ENCODE measurements around the gene CHST9. TPM values are rescaled to one million over a fixed set of nuclear protein-coding genes. Genes with fewer than 3 reads are reported as not detected.
"Not testable (repeated sequence)": the region's sequence is repeated elsewhere in the genome, so short reads cannot be mapped to it uniquely, and the experiment has no call there.

The CHST9 gene
- polyA plus RNA-seq, 1 donor from 2014 or later = 0.32 TPM

DNA sequence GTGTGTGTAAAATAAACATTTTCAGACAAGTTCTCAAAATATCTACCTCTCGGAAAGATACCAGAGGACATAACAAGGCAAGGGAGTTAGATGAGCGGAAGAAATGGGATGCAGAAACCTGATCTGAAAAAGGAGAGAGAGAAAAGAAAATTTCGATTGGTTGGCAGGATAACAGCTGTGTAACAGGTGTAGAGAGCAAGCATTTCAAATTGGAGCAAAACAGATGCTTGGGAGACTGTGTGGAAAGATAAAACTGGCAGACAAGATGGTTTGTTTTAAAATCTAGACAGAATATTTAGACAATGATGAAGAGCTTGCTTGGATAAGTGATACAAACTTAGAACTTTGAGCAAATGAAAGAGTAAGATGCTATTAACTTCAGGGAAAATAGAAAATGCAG lies 20.2 kb downstream of the CHST9 start:
- no peaks in the 10 kb centered on the region for H3K27me3 ChIP-seq (ENCODE audit: insufficient read depth, low read depth, low read length)
- no peaks in the 10 kb centered on the region for H3K36me3 ChIP-seq (ENCODE audit: insufficient read depth, low read length)
- no peak overlapping the region for H2AFZ ChIP-seq (ENCODE audit: low read depth, low read length)
- no peaks in the 10 kb centered on the region for H4K20me1 ChIP-seq (ENCODE audit: insufficient read depth)
- H3K9me2 ChIP-seq (ENCODE audit: insufficient read depth, low read length) = no peaks in the 10 kb centered on the region
- H3K79me2 ChIP-seq (replicated peaks; ENCODE audit: insufficient read depth, low read length) = no peaks in the 10 kb centered on the region
- H3F3A ChIP-seq (ENCODE audit: insufficient read depth, low read length, poor library complexity, severe bottlenecking) = no peaks in the 10 kb centered on the region
- no peak overlapping the region for H3K27ac ChIP-seq (ENCODE audit: low read length)
- TF ChIP-seq RAD21 (conservative IDR thresholded peaks at IDR 0.05) (no peak), TAF1 (IDR thresholded peaks at IDR 0.05; ENCODE audit: low read depth) (no peak), SMC3 (conservative IDR thresholded peaks at IDR 0.05; ENCODE audit: poor library complexity) (no peak), EP300 (conservative IDR thresholded peaks at IDR 0.05; ENCODE audit: poor library complexity, severe bottlenecking) (no peak)
- no peak overlapping the region for H3K4me2 ChIP-seq (ENCODE audit: low read length)
- no peaks in the 10 kb centered on the region for H3K9me3 ChIP-seq (ENCODE audit: low read length)
- no peak overlapping the region for H3K9ac ChIP-seq (ENCODE audit: low read length)
- no peak overlapping the region for H3K4me3 ChIP-seq (ENCODE audit: low read length)

DNA sequence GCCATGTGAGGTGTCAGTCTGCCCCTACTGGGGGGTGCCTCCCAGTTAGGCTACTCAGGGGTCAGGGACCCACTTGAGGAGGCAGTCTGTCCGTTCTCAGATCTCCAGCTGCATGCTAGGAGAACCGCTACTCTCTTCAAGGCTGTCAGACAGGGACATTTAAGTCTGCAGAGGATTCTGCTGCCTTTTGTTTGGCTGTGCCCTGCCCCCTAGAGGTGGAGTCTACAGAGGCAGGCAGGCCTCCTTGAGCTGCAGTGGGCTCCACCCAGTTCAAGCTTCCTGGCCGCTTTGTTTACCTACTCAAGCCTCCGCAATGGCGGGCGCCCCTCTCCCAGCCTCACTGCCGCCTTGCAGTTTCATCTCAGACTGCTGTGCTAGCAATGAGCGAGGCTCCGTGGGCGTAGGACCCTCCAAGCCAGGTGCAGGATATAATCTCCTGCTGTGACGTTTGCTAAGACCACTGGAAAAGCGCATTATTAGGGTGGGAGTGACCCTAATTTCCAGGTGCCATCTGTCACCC lies 21.9 kb downstream of the CHST9 start:
- not testable (repeated sequence) for H3K9me3 ChIP-seq (ENCODE audit: low read length); H3K27me3 ChIP-seq (ENCODE audit: insufficient read depth, low read depth, low read length); H3K9ac ChIP-seq (ENCODE audit: low read length); H3K79me2 ChIP-seq (replicated peaks; ENCODE audit: insufficient read depth, low read length); H3K27ac ChIP-seq (ENCODE audit: low read length); H4K20me1 ChIP-seq (ENCODE audit: insufficient read depth); H3K4me3 ChIP-seq (ENCODE audit: low read length); H3K4me2 ChIP-seq (ENCODE audit: low read length); H3K36me3 ChIP-seq (ENCODE audit: insufficient read depth, low read length); H3F3A ChIP-seq (ENCODE audit: insufficient read depth, low read length, poor library complexity, severe bottlenecking); H2AFZ ChIP-seq (ENCODE audit: low read depth, low read length); H3K9me2 ChIP-seq (ENCODE audit: insufficient read depth, low read length)

DNA sequence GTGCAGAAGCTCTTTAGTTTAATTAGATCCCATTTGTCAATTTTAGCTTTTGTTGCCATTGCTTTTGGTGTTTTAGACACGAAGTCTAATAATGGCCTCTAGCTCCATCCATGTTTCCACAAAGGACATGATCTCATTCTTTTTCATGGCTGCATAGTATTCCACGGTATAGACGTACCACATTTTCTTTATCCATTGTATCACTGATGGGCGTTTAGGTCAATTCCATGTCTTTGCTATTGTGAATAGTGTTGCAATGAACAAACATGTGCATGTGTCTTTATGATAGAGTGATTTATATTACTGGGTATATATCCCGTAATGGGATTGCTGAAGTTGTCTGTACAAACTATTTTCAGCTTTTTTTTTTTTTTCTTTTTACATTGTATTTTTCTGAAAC lies 35.9 kb downstream of the CHST9 start:
- not testable (repeated sequence) for H3K4me2 ChIP-seq (ENCODE audit: low read length); H3K79me2 ChIP-seq (replicated peaks; ENCODE audit: insufficient read depth, low read length); H3K4me3 ChIP-seq (ENCODE audit: low read length); H3K27me3 ChIP-seq (ENCODE audit: insufficient read depth, low read depth, low read length); H4K20me1 ChIP-seq (ENCODE audit: insufficient read depth); H3K9me3 ChIP-seq (ENCODE audit: low read length); H3K27ac ChIP-seq (ENCODE audit: low read length); H2AFZ ChIP-seq (ENCODE audit: low read depth, low read length); H3F3A ChIP-seq (ENCODE audit: insufficient read depth, low read length, poor library complexity, severe bottlenecking); H3K36me3 ChIP-seq (ENCODE audit: insufficient read depth, low read length); H3K9ac ChIP-seq (ENCODE audit: low read length); H3K9me2 ChIP-seq (ENCODE audit: insufficient read depth, low read length)

DNA sequence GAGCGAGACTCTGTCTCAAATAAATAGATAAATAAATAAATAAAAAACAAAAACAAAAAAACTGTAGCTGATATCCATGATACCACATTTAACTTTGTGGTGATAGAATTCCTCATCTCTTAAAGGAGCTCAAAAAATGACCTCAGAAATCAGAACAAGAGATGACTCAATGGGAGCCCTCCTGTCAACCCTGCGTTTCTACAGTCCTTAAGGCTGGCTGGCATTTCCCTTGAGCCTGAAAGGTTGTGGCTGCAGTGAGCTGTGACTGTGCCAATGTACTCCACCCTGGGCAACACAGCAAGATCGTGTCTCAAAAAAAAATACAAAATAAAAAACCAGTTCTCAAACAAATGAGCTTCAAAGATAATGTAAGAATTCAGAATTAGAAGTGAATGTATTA lies 40.4 kb downstream of the CHST9 start:
- no peak for TF ChIP-seq RAD21 (conservative IDR thresholded peaks at IDR 0.05)
- no peak for TF ChIP-seq TAF1 (IDR thresholded peaks at IDR 0.05; ENCODE audit: low read depth)
- TF ChIP-seq EP300 (conservative IDR thresholded peaks at IDR 0.05; ENCODE audit: poor library complexity, severe bottlenecking) = no peak
- TF ChIP-seq SMC3 (conservative IDR thresholded peaks at IDR 0.05; ENCODE audit: poor library complexity) = no peak
- TF ChIP-seq, protein P1, sequence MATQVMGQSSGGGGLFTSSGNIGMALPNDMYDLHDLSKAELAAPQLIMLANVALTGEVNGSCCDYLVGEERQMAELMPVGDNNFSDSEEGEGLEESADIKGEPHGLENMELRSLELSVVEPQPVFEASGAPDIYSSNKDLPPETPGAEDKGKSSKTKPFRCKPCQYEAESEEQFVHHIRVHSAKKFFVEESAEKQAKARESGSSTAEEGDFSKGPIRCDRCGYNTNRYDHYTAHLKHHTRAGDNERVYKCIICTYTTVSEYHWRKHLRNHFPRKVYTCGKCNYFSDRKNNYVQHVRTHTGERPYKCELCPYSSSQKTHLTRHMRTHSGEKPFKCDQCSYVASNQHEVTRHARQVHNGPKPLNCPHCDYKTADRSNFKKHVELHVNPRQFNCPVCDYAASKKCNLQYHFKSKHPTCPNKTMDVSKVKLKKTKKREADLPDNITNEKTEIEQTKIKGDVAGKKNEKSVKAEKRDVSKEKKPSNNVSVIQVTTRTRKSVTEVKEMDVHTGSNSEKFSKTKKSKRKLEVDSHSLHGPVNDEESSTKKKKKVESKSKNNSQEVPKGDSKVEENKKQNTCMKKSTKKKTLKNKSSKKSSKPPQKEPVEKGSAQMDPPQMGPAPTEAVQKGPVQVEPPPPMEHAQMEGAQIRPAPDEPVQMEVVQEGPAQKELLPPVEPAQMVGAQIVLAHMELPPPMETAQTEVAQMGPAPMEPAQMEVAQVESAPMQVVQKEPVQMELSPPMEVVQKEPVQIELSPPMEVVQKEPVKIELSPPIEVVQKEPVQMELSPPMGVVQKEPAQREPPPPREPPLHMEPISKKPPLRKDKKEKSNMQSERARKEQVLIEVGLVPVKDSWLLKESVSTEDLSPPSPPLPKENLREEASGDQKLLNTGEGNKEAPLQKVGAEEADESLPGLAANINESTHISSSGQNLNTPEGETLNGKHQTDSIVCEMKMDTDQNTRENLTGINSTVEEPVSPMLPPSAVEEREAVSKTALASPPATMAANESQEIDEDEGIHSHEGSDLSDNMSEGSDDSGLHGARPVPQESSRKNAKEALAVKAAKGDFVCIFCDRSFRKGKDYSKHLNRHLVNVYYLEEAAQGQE (IDR thresholded peaks at IDR 0.05; ENCODE audit: borderline replicate concordance) = no peak
- TF ChIP-seq MXI1 (conservative IDR thresholded peaks at IDR 0.05; ENCODE audit: poor library complexity, severe bottlenecking) = no peak
- TF ChIP-seq, protein P2, sequence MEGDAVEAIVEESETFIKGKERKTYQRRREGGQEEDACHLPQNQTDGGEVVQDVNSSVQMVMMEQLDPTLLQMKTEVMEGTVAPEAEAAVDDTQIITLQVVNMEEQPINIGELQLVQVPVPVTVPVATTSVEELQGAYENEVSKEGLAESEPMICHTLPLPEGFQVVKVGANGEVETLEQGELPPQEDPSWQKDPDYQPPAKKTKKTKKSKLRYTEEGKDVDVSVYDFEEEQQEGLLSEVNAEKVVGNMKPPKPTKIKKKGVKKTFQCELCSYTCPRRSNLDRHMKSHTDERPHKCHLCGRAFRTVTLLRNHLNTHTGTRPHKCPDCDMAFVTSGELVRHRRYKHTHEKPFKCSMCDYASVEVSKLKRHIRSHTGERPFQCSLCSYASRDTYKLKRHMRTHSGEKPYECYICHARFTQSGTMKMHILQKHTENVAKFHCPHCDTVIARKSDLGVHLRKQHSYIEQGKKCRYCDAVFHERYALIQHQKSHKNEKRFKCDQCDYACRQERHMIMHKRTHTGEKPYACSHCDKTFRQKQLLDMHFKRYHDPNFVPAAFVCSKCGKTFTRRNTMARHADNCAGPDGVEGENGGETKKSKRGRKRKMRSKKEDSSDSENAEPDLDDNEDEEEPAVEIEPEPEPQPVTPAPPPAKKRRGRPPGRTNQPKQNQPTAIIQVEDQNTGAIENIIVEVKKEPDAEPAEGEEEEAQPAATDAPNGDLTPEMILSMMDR (IDR thresholded peaks at IDR 0.05; ENCODE audit: poor library complexity, severe bottlenecking) = no peak
- TF ChIP-seq EZH2 (IDR thresholded peaks at IDR 0.05; ENCODE audit: borderline replicate concordance, insufficient read depth, low read length, poor library complexity, severe bottlenecking) = no peak
- TF ChIP-seq POLR2AphosphoS5 (IDR thresholded peaks at IDR 0.05) = no peak
- H3K9me3 ChIP-seq (ENCODE audit: low read length) = no peaks in the 10 kb centered on the region

More for the DNA sequence above, 40.4 kb downstream of the CHST9 start:
- no peak overlapping the region for H3K4me2 ChIP-seq (ENCODE audit: low read length)
- H3K9me2 ChIP-seq (ENCODE audit: insufficient read depth, low read length) = no peaks in the 10 kb centered on the region
- H3K36me3 ChIP-seq (ENCODE audit: insufficient read depth, low read length) = no peaks in the 10 kb centered on the region
- no peak overlapping the region for H2AFZ ChIP-seq (ENCODE audit: low read depth, low read length)
- no peak overlapping the region for H3K4me3 ChIP-seq (ENCODE audit: low read length)
- H3K27ac ChIP-seq (ENCODE audit: low read length) = no peak overlapping the region
- no peaks in the 10 kb centered on the region for H3F3A ChIP-seq (ENCODE audit: insufficient read depth, low read length, poor library complexity, severe bottlenecking)
- H3K9ac ChIP-seq (ENCODE audit: low read length) = no peak overlapping the region
- no peaks in the 10 kb centered on the region for H3K79me2 ChIP-seq (replicated peaks; ENCODE audit: insufficient read depth, low read length)
- no peaks in the 10 kb centered on the region for H4K20me1 ChIP-seq (ENCODE audit: insufficient read depth)
- no peaks in the 10 kb centered on the region for H3K27me3 ChIP-seq (ENCODE audit: insufficient read depth, low read depth, low read length)

All from neural cell (in vitro differentiated cells).